ENCODE results near the gene AHR. TPM values are rescaled to one million over a fixed set of nuclear protein-coding genes. Genes with fewer than 3 reads are reported as not detected.

Gene AHR
- total RNA-seq = 75.2 TPM

GRCh38 chr7:17298102-17298839 lies at the start of gene AHR:
AHR (plus strand) TSS chr7:17298652; CDS start chr7:17299265, 613 bp downstream.

